GM21390 (cell line): ENCODE results near the gene CDH13.

Experiments
- ATAC-seq: cut with Tn5 transposase; IDR thresholded peaks from one replicate; pipeline ENCODE4 v1.9.1; 2021; ENCODE audit not compliant: unreplicated experiment

Gene CDH13

DNA sequence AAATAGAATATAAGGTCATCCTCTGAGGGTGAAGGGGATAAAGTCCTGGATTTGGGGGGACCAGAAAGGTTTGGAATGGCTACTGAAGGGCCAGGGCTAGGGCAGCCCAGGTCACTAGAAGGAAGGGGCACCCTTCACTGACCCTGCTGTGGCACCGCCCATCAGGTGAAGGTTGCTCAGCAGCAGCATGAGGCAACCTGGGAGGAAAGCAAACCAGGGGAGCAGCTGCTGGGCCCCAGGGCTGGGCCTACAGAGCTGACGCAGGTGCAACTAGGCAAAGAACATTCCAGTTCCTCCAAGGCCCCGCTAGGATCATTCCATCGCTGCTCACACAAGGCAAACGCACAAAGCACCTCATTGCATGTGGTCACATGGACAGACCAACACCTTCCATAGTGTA is 1177.6 kb downstream of the CDH13 start:
- no peak for ATAC-seq

GRCh38 chr16:83806036-83806435 is 1179.3 kb downstream of the CDH13 start:
- no peak for ATAC-seq

GRCh38 chr16:83806731-83807130 is 1180.0 kb downstream of the CDH13 start:
- no peak for ATAC-seq

GRCh38 chr16:83807327-83807709 is 1180.5 kb downstream of the CDH13 start:
- peak; percentile 0 for ATAC-seq

- peak; percentile 93 for ATAC-seq
Observed at GRCh38 chr16:83807710-83808572, 1181.2 kb downstream of the CDH13 start, which contains the start of gene HSBP1. TSS of gene HSBP1 (plus strand) at chr16:83807978. CDS start at chr16:83808077, 99 bp downstream.

DNA sequence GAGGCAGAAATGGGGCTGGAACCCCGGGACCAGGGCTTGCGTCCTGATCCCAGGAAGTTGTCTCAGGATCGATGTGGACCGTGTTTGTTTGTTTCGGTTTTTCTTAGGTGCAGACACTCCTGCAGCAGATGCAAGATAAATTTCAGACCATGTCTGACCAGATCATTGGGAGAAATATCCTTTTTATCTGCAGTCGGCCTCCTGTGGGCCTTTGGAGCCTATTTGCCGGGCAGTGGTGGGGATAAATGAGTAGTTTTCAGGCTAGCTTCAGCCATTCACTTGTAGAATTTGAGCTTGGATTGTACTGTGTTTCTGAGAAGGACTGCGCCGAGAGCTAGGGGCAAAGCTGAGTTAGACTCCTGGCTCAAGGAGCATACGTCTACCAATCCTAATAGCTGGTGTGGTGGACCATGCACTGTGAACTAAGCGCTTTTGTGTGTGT is 1181.8 kb downstream of the CDH13 start:
- ATAC-seq = no peak

- ATAC-seq = no peak
Observed at GRCh38 chr16:83809092-83809491, 1182.3 kb downstream of the CDH13 start.

DNA sequence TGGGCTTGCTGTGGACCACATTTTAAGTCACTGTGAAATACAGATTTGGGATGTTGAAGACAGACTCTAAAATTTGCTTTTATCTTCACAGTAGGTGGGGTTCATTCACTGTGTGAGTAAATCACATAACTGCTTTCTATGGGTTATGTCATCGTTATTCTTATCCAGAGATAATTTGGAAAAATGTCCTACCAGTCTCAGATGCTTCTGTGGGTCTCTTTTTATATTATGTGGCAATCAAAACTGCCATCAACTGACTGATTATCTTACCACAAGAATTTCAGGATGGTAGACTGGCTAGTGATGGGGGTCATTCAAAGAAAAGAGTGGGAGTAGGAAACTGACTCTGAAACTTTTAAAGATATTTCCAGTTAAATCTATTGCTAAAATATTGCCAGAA is 1184.1 kb downstream of the CDH13 start:
- no peak for ATAC-seq

DNA sequence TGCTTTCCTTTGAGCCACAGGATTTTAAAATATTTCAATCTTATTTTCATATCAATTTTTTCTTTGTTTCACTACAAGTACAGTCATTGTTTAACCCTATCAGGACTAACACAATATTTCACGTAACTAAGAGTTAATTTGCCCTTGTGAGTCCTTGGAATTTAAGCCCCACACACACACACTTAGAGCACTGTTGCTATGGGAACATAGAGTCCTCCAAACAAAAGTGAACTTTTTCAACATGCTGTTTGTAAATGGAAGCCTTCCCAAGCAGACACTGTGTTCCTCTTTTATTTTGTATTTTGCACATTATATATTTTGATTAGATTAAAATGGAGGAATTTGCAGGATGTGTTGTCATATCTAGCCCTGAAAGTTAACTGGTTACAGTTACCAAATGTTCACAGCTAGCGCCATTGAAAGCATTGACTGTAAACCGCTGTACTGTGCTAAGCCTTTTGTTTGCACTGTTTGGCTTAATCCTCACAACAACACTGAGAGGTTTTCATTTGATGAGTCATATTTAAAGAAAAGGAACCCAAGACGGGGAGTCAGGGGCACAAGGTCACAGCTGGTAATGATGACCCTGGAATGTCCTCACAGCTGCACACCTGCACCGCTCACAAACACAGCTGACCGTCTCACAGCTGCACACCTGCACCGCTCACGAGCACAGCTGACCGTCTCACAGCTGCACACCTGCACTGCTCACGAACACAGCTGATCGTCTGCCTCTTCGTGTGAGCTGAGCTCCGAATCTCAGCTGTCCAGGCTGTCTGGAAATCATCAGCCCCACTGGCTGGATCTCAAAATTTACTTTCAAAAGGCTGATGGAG is 1187.3 kb downstream of the CDH13 start:
- peak; percentile 82 for ATAC-seq

GRCh38 chr16:83814659-83814985 is 1187.9 kb downstream of the CDH13 start:
- ATAC-seq = no peak

GRCh38 chr16:83817022-83817421 is 1190.3 kb downstream of the CDH13 start:
- no peak for ATAC-seq

DNA sequence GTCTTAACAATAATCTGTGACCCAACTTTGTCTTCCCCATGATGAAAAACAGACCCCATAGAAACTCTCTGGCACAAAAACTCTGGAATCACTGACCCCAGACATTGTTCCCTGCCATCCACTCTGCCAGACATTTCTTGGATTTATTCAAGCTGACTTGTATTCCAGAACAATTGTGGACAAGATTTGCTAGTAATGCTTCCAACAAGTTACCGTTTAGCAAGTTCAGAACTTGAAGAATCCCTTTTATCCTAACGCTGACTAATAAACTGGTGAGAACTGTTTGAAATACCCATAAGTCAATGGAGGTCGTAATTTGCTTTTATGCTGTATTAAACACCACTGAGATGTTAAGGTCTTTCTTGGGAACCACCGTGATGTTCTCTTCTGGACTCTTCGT is 1191.5 kb downstream of the CDH13 start:
- ATAC-seq = no peak

GRCh38 chr16:83819361-83819760 is 1192.6 kb downstream of the CDH13 start:
- no peak for ATAC-seq

DNA sequence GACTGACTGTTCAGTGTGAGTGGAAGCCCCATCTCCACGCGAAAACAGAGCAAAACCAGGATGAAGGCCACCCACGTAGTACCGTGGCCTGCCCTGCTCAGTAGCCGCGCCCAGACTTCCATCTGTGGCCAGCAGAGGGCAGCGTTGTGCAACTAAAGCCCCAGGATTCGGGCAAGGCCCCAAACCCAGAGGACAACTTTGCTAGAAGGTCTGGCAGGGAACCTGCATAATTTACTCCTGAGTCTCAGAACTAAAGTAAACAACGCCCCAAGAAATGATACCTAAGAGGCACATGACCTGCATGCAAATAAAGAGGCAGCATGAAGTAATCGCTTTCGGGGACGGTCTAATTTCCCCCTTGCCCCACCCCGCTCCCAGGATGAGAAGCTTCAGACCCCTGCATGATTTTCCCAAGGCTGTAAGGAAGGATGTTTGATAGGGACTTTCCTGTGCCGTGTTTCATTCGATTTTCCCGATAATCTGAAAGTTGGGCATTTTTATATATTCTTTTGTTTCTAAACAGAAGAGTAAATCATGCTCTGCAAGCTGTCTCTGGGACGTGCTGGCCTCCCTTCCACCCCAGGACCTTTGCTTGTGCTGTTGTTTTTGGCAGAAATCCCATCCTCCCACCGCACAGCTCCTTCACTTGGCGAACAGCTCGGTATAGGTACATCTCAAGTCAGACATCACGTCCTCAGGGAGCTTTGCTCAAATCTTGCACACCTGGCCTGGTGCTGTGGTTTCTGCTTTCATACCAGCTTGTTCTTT is 1199.6 kb downstream of the CDH13 start:
- ATAC-seq = peak; percentile 84

GRCh38 chr16:83830091-83830768 is 1203.5 kb downstream of the CDH13 start:
- no peak for ATAC-seq

DNA sequence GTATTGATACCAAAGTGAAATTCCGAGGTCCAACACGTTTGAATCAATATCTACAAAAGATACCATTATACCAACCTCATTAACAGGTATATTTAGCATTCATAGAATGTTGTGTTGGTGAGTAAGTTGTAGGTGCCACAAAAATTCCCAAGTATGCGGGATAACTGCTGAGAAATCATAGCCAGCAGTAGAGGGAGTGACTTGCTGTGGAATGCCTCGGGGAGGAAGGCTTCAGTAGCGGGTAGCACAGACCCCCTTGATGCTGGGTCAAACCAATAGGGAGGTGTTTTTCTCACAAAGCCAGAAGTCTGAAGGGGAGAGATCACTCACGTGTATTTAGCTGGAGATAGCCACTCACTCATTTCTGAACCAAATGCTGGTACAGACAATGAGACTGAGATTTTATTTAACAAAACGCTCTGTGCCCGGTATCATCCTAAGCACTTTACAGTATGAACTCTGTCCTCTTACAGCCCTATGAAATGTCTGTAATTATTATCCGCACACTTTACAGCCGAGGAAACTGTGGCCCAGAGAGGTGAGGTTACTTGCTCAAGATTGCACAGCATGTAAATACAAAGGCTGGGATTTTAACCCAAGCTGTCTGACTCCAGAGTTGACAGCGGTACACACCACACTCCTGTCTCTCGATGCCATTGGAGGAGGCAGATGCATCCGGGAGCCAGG is 1204.1 kb downstream of the CDH13 start:
- ATAC-seq = no peak

GRCh38 chr16:83831456-83831987 is 1204.8 kb downstream of the CDH13 start:
- ATAC-seq = no peak

DNA sequence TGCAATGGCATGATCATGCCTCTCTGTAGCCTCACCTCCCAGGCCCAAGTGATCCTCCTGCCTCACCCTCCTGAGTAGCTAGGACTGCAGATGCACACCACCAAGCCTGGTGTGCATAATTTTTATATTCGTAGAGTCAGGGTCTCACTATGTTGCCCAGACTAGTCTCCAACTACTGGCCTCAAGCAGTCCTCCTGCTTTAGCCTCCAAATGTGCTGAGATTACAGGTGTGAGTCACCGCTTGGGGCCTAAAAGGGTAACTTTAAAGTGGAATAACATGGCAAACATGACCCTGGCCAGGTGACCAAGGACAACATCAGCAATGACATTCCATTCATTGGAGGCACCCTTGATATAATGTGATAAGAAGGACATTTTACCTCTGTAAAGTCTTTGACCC is 1207.2 kb downstream of the CDH13 start:
- no peak for ATAC-seq

- ATAC-seq = no peak
Observed at GRCh38 chr16:83835586-83836566, 1209.1 kb downstream of the CDH13 start.
